Measurements from ENCODE around the gene MYH7B.

GRCh38 chr20:34970846-34971560 is 15.3 kb downstream of the MYH7B start:
- TF ChIP-seq CTCF (IDR thresholded peaks at IDR 0.05) (no peak), EP300 (IDR thresholded peaks at IDR 0.05) (no peak)
